SHP77 treated with DMSO at 0.1 percent for 48 hours (cell line): Measurements from ENCODE around the gene TLE6.
A peak's percentile ranks its signal among the peaks of the same experiment; 100 is the strongest.
"Not testable (repeated sequence)": the region's sequence is repeated elsewhere in the genome, so short reads cannot be mapped to it uniquely, and the experiment has no call there.

ENCODE experiments used
- DNase-seq: peaks from one replicate; lab custom pipeline; 2025; lab: John Stamatoyannopoulos, UW

Gene TLE6

DNA sequence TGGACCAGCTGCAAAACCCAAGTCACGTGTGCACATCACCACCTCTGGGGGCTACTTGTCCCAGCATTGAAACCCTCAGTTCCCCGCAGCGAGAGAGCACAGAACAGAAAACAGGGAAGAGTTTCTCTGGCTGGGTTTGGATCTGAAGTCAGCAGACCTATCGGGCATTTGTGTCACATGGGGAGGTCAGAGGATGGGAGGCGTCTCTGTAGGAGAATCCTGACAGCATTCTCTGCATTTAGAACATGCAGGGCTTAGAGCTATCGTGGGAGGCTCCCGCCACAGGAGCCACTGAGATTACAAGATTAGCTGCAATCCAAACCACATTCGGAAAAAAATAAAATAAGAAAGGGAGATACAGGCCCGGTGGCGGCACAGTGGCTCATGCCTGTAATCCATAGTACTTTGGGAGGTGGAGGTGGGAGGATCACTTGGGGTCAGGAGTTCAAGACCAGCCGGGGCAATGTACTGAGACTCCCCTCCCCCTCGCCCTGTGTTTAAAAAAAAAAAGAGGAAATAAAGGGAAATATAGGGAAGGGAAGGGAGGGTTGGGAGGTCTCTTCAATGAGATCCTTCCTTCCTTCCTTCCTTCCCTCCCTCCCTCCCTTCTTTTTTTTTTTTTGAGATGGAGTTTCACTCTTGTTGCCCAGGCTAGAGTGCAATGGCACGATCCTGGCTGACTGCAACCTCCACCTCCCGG lies 2.9 kb upstream of the TLE6 start:
- DNase-seq: no peak

- no peak for DNase-seq
Measured at GRCh38 chr19:2976609-2977000, 759 bp upstream of the TLE6 start.

DNA sequence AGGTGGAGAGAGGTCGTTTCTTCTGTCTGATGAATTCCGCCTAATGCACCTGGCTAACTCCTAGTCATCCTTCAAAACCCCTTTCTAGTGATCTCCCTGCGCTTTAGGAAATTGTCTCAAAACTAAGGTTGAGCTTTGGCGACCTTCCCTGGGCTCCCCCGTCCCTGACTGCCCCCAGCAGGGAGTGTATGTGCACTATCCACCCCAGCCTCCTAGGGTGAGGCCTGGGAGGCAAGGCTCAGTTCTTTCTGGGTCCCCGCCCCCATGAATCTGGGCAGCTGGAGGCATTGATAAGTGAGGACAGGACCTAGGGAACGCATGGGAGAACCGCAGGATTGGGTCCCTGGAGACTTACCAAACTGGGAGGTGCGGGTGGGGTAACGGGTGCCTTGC lies 378 bp downstream of the TLE6 start:
- no peak for DNase-seq

DNA sequence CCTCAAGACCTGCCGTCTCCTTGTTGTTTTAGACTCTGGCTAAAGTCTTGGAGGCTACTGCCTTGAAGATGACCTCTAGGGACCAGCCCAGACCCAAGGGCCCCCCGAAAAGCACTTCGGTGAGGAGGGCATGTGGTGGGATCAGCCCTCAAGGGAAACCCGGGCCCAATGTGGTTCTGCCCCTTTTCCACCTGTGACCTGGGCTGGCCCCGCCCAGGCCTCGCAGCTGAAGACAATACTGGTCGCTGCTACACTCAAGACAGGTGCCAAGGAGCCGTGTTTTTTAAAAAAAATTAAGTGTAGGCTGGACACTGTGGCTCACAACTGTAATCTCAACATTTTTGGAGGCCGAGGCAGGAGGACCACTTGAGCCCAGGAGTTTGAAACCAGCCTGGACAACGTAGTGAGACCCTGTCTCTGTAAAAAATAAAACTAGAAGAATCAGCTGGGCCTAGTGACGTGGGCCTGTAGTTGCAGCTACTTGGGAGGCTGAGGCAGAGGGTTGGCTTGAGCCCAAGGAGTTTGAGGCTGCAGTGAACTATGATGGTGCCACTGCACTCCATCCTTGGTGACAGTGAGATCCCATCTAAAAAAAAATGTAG lies 903 bp downstream of the TLE6 start:
- DNase-seq: no peak

DNA sequence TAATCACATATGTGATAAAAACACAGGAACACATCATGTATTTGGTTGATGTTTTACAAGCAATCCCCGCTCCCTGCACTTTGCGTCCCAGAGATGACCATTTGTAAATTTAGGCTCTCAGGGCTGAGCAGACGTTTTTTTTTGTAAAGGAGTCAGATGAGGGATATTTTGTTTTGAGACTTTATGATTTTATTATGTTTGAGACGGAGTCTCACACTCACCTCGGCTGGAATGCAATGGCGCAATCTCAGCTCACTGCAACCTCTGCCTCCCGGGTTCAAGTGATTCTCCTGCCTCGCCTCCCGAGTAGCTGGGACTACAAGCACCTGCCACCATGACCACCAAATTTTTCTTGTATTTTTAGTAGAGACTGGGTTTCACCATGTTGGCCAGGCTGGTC lies 1.4 kb downstream of the TLE6 start:
- no peak for DNase-seq

GRCh38 chr19:2981898-2982297 lies 4.5 kb downstream of the TLE6 start:
- no peak for DNase-seq

GRCh38 chr19:2982561-2982960 lies 5.2 kb downstream of the TLE6 start:
- no peak for DNase-seq

DNA sequence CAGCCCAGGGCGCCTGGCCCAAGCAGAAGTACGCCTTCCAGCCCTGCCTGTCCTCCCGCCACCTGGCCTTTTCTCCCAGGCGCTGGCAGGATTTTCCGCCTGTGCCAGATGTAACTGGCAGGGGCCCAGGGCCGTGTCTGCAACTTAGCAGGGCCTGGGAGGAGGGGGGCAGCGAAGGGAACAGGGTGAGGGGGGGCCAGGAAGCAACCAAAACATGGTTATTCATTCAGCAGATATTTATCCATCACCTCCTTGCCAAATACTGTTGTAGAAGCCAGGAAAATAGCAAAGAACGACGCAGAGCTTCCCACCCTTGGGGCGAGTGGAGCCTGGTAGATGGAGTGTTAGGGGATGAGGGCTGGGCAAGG lies 5.6 kb downstream of the TLE6 start:
- peak; percentile 55 for DNase-seq

DNA sequence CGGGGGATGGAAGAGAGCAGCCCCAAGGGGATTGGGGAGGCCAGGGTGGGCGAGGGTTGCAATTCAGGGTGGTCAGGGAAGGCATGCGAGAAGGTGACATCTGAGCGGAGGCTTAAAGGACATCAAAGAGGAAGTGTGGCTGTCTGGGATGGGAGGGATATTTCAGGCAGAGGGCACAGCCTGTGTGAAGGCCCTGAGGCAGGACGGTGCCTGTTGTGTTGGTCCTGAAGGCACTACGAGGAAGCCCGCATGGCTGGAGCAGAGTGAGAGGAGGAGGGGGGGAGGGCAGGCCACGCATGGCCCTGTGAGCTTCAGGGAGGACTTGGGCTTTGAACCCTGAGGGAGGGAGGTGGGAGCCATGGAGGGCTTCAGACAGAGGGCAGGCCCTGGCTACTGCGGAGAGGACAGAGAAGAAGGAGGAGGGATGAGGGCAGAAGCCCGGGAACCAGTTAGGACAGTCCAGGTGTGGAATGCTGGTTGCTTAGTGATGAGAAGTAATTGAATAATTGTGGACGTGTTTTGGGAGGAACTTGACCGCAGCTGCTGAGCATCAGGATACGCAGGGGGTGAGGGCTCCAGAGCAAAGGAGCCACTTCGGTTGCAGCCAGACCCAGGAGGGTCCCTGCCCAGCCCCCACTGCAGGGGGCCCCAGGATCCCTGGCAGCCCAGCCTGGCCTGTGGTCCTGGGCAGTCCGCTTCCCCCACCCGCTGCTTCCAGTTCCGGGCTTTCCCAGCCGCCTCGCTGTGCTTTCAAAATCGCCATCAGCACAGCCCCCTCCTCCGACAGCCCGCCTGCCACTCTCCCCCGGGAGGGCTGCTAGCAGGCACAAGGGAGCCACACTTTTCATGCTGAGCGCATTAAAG lies 6.2 kb downstream of the TLE6 start:
- no peak for DNase-seq

DNA sequence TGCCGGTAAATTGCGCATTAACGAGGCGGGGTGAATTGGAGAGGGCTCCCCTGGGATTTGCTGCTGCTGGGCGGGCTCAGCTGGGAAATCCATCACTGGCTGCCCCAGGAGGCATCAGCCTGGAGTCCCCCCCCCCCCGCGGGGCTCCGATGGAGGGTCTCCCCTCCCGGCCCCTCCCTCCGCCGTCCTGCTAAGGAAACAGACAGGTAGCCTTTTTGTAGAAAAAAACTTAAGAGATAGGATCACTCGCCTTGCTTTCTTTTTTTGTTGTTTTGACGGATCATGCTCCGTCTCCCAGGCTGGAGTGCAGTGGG lies 6.8 kb downstream of the TLE6 start:
- DNase-seq: no peak

DNA sequence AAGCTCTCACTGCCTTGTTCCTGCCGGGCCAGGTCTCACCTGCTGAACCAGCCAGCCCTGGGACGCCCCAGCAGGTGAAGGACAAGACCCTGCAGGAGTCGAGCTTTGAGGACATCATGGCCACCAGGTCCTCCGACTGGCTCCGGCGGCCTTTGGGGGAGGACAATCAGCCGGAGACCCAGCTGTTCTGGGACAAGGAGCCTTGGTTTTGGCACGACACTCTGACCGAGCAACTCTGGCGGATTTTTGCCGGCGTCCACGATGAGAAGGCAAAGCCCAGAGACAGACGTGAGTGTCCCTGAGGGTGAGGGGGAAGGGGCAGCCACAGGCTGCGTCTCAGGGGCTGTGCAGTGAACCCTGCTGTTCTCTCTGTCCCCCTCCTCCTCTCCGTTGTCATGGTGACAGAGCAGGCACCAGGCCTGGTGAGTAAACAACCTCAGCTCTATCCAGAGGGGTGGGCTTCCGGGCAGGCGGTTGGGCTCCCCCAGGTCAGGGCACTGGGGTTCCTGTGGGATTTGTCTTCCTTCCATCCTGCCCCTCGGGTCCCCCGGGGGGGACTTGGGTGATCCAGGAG lies 9.7 kb downstream of the TLE6 start:
- DNase-seq: no peak

- no peak for DNase-seq
Measured at GRCh38 chr19:2987797-2988196, 10.4 kb downstream of the TLE6 start.

DNA sequence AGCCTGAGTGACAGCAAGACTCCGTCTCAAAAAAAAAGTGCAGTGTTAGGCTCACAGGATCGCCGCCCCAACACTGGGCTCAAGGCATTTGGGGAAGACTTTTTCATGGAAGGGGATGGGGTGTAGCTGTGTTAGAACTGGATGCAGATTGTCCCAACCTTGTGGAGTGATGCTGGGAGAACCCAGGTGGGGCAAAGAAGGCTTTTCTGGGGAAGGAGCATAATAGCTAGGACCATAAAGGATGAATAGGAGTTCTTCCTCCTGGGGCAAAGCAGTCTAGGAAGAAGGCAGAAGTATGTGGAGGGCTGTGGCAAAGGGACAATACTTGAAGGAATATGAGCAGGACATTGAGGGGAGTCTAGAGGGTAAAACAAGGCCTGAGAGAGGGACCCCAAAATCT lies 11.2 kb downstream of the TLE6 start:
- no peak for DNase-seq

- DNase-seq: no peak
Measured at GRCh38 chr19:2989236-2989946, 12.0 kb downstream of the TLE6 start.

DNA sequence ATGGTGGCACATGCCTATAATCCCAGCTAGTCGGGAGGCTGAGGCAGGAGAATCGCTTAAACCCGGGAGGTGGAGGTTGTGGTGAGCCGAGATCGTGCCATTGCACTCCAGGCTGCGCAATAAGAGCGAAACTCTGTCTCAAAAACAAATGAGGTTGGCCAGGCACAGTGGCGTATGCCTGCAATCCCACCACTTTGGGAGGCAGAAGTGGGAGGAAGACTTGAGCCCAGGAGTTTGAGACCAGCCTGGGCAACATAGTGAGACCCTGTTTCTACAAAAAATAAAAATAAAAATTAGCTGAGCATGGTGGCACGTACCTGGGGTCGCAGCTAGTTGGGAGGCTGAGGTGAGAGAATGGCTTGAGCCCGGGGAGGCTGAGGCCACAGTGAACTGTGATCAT lies 15.0 kb downstream of the TLE6 start:
- not testable (repeated sequence) for DNase-seq

DNA sequence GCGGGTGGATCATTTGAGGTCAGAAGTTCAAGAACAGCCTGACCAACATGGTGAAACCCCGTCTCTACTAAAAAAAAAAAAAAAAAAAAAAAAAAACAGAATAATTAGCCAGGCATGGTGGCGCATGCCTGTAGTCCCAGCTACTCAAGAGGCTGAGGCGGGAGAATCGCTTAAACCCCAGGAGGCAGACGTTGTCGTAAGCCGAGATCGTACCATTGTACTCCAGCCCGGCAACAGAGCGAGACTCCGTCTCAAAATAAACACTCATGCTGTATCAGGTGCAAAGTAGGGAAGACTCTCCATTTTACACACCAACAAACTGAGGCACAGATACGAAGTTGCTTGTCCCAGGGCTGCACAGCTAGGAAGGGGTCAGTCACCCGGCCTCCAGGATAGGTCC lies 15.6 kb downstream of the TLE6 start:
- DNase-seq: no peak

GRCh38 chr19:2993579-2993978 lies 16.2 kb downstream of the TLE6 start:
- DNase-seq: no peak

DNA sequence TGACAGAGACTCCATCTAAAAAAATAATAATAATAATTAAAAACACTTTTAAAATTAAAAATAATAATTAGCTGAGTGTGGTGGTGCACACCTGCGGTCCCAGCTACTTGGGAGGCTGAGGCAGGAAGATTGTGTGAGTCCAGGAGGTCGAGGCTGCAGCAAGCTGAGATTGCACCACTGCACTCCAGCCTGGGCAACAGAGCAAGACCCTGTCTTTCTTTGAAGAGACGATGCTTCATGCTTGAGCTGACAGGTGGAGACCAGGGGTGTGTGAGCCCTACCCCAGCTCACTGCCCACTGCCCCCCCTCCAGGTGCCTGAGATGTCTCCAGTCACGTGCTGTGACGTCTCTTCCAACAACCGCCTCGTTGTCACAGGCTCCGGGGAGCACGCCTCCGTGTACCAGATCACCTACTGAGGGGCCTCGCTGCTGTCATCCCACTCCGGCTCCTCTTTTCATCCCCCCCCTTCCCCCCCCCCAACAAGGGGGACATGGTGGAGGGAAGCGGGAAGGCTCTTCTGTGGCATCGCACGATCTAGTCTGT lies 17.3 kb downstream of the TLE6 start:
- DNase-seq: no peak

DNA sequence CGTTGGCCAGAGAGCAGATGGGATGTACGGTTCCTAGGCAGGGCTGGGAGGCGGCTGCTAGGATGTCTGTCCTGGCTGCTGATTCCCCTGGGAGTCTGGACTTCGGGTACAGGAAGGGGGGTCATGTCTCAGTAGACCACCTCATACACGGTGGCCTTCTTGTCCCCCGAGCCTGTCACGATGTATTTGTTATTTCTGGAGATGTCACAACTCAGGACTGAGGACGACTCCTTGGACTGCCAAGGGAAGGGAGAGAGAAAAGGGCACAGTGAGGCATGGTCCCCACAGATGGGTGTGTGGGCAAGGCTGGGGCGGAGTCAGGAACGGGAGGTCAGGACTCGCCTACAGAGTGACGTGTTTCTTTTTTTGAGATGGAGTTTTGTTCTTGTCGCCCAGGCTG lies 20.4 kb downstream of the TLE6 start:
- no peak for DNase-seq

DNA sequence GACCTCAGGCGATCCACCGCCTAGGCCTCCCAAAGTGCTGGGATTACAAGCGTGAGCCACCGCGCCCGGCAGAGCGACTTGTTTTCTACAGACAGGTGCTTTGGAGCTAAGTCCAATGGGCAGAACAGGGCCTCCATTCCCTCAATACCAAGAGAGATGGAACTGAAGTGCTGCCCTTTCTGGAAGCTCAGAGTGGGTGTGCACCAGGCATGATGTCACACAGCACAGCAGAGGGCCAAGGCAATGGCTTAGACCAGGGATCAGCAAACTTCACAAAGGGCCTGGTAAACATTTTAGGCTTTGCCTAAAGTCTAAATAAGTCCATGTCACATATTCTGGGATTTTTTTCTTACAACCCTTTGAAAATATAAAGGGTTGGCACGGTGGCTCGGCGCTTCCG lies 21.3 kb downstream of the TLE6 start:
- no peak for DNase-seq

GRCh38 chr19:3001235-3001800 lies 24.0 kb downstream of the TLE6 start:
- DNase-seq: no peak

DNA sequence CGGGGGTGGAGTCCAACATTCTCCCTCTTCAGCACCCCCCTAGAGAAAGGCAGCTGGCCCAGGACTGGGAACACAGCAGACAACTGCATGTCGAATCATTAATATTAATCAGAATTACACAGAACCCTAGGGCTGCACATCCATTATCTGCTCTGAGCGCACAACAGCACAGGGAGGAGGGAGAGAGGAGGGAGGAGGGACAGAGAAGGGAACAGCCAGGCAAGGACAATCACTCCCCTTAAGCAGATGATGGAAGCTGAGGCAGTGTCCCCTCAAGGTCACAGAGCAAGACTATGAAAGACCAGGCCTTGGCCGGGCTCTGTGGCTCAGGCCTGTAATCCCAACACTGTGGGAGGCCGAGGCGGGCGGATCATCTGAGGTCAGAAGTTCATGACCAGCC lies 25.7 kb downstream of the TLE6 start:
- no peak for DNase-seq
